ENCODE results near the gene SLC25A6. TPM values are rescaled to one million over a fixed set of nuclear protein-coding genes. Genes with fewer than 3 reads are reported as not detected.
A peak's percentile ranks its signal among the peaks of the same experiment; 100 is the strongest.
"Not testable (repeated sequence)": the region's sequence is repeated elsewhere in the genome, so short reads cannot be mapped to it uniquely, and the experiment has no call there.

SLC25A6 gene
- total RNA-seq, 6 experiments from 2014 or later: 44.3 to 87.8 (median 57.0) TPM

GRCh38 chrX:1355131-1356046, 36.5 kb downstream of the SLC25A6 start:
- DNase-seq (no peak), ATAC-seq (peak in 3 of 4 donors; percentile 22 to 47 (median 33))
- intact Hi-C loops (cut with DNase I): no loop called here
- no peaks in the 10 kb centered on the region for H3K4me1 ChIP-seq
- no peaks in the 10 kb centered on the region for H3K36me3 ChIP-seq
- H3K4me3 ChIP-seq: no peak overlapping the region
- no peaks in the 10 kb centered on the region for H3K9me3 ChIP-seq
- no peaks in the 10 kb centered on the region for H3K27me3 ChIP-seq
- WGBS (ENCODE audit: insufficient coverage, low coverage, low lambda C conversion rate, missing lambda C conversion rate): 26% methylated on average over 7 of the region's 11 CpGs
- TF ChIP-seq CTCF (IDR thresholded peaks at IDR 0.05) (no peak), POLR2A (IDR thresholded peaks at IDR 0.05) (no peak)
- H3K27ac ChIP-seq: no peak overlapping the region

- DNase-seq: no peak
- Histone ChIP-seq H3K27ac (no peak overlapping the region), H3K27me3 (no peaks in the 10 kb centered on the region), H3K36me3 (no peaks in the 10 kb centered on the region), H3K4me3 (no peak overlapping the region), H3K4me1 (no peaks in the 10 kb centered on the region), H3K9me3 (no peaks in the 10 kb centered on the region)
- 73% methylated on average over 10 of the region's 11 CpGs for WGBS (ENCODE audit: insufficient coverage, low coverage, low lambda C conversion rate, missing lambda C conversion rate)
- peak in 1 of 4 donors; percentile 27 for ATAC-seq
- intact Hi-C loops (cut with DNase I): no loop called here
- TF ChIP-seq POLR2A (IDR thresholded peaks at IDR 0.05) (no peak), CTCF (IDR thresholded peaks at IDR 0.05) (no peak)
These were observed 37.6 kb downstream of the SLC25A6 start for GRCh38 chrX:1354036-1355019.

GRCh38 chrX:1351981-1352714, 39.8 kb downstream of the SLC25A6 start:
- no peak overlapping the region for H3K4me3 ChIP-seq
- H3K27ac ChIP-seq: no peak overlapping the region
- ATAC-seq (peak in 1 of 4 donors; percentile 34), DNase-seq (peak in 1 of 3 donors; percentile 46)
- intact Hi-C loops (cut with DNase I): no loop called here
- no peaks in the 10 kb centered on the region for H3K4me1 ChIP-seq
- no peaks in the 10 kb centered on the region for H3K9me3 ChIP-seq
- no peaks in the 10 kb centered on the region for H3K36me3 ChIP-seq
- no peaks in the 10 kb centered on the region for H3K27me3 ChIP-seq
- 96% methylated on average over 13 of the region's 49 CpGs for WGBS (ENCODE audit: insufficient coverage, low coverage, low lambda C conversion rate, missing lambda C conversion rate)
- no peak for TF ChIP-seq POLR2A (IDR thresholded peaks at IDR 0.05)
- no peak for TF ChIP-seq CTCF (IDR thresholded peaks at IDR 0.05)

- intact Hi-C loops (cut with DNase I); H3K27me3 ChIP-seq; H3K4me3 ChIP-seq; H3K4me1 ChIP-seq; DNase-seq; ATAC-seq; H3K9me3 ChIP-seq; H3K36me3 ChIP-seq; H3K27ac ChIP-seq: not testable (repeated sequence)
- 97% methylated on average over 10 of the region's 15 CpGs for WGBS (ENCODE audit: insufficient coverage, low coverage, low lambda C conversion rate, missing lambda C conversion rate)
These were observed 42.3 kb downstream of the SLC25A6 start for GRCh38 chrX:1349606-1350005.

Data from right lobe of liver (tissue), 6 donors.